HG03280 (cell line): Measurements from ENCODE around the gene SCUBE1.

ENCODE experiments used
- ATAC-seq: cut with Tn5 transposase; IDR thresholded peaks from one replicate; pipeline ENCODE4 v1.9.1; 2021; ENCODE audit warnings: mild to moderate bottlenecking, moderate library complexity; ENCODE audit not compliant: unreplicated experiment

SCUBE1 gene

DNA sequence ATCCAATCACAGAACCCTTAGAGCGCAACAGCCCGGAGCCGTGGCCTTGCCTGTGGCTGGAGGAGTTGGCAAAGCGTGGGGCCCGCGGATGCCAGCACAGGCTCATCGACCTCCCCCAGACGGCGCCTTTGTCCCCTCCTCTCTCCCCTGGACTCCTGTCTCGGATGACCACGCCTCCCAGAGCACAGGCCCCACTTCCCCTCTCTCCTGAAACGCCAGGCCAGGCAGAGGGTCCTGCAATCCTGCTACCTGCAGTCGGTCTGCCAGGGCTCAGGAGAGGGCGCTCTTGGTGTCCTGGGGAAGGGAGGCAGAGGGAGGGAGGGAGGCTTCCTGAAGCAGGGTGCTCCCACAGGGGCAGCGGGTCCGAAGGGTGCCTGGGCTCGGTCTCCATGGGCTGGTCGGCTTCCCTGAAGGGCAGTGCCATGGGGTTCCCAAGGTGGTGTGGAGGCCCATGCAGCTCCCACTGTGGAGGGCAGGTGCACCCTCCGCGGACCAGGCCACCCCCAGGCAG, 139.6 kb downstream of the SCUBE1 start:
- ATAC-seq = no peak

DNA sequence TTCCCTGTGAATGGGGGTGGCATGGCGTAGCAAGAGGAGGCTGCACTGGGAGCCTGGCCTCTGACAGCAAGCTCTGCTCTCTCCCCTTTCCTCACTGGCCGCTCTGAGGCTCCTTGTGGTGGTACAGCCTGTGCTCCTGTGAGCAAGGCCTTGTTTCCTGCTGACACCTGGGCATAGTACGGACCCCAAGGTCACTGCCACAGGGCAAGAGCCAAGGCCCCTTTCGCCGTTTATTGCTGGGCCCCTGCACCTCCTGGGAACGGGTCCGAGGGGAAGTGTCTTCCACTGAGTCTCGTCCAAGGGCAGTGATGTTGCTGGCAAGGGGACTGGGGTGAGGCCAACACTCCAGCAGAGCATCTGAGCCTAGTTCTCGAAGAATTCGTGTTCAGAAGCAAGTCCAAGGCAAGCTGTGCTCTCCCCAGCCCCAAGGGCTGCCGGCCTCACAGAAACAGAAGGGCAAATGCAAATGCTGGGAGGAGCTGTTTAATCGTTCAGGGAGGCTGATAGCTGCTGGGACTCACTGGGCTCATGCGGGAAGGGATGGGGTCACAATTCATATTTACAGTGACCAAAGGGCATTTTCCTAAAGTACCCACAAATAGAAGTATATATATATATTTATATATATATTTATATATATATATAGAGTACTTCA, 140.3 kb downstream of the SCUBE1 start:
- ATAC-seq = no peak

DNA sequence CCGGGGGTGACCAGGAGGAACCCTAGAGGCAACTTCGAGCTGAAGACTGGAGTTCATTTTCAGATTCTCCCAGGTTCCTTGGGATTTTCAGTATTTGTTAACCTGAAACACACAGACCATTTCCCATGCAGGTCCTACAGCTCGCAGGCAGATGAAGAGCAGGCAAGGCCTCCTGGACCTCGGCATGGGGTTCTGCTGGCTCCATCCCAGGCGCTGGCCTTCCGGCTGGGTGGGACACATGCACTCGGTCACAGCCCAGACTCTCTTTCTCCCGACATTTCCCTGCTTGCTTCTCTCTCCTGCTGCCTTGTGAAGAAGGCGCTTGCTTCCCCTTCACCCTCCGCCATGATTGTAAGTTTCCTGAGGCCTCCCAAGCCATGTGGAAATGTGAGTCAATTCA, 140.8 kb downstream of the SCUBE1 start:
- ATAC-seq = no peak

DNA sequence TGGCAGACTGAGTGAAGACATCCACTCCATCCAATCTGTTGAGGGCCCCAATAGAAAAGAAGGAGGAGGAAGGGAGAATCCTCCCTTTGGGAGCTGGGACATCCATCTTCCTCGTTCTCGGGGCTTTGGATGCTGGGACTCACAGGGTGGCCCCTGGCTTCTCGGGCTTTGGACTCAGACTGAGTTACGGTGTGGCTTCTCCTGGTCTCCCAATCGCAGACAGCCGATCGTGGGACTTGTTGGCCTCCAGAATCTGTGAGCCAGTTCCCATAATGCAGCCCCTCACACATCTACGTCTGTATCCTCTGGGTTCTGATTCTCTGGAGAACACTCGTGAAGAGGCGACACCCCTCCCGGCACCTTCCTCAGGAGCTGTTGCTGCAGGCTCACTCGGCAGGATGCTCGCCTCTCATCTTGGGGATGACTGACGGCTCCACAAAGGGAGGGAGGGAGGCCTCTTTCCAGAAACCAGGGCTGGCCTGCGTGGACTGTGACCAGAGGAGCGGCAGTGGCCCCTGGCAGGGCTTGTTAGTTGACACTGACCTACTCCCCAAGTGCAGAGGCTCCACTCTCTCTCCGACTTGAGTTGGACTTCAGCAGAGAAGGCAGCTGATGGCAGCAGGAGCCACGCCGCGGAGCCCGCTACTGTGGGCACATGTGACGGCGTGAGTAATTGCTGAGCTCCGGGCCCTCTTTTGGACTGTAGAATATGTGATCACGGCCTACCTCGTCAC, 141.5 kb downstream of the SCUBE1 start:
- no peak for ATAC-seq

DNA sequence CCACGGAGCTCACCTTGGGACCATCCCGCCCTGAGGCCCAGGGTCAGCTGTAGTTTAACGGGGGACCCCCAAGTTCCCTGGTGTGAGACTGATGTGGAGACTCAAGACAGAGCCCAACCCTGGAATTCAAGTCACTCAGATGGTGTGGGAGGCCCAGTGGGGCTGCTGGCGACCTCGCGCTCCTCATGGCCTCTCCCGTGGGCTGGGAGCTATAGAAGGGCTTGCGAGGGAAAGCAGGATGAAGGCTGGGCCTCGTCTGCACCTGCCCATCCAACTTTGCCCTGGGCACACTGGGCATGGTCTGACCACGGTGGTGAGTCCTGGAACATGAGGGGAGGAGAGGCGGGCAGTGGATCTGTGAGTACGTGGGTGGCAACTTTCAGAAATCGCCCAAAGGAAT, 142.6 kb downstream of the SCUBE1 start:
- no peak for ATAC-seq

DNA sequence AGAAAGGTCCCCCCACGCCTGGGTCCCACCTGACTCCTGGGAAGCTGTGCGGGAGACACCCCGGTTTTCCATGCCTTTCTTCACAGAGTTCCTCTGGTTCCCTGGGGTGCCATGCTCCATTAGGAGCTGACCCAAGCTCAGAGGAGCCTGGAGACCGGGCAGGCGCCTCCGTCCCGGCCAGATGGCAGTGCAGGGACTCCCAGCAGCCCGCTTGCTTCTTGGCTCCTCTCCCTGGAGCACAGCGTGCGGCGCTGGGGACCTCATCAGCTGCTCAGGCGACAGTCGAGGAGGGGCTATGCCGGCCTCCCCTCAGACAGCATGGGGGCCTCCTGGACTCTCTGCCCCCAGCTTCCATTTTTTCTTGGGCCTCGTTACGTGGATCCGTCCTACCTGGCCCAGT, 143.1 kb downstream of the SCUBE1 start:
- ATAC-seq = no peak

DNA sequence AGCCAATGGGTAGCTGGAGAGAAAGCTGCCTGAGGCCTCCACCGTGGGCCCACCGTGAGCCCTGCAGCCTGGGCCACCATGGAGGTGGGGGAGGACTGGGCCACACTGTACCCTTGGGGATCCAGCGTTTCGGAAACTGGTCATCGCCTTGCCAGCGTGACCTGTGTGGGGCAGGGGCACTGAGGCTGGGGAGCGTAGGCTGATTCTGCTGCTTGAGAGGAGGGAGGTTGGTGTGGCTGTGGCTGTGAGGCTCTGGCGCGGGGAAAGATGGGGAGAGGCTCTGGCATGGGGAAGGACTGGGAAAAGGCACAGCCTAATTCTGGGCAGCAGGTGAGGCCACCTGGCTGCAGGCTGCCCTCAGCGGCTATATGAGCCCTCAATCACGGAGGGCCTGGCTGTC, 143.6 kb downstream of the SCUBE1 start:
- no peak for ATAC-seq

DNA sequence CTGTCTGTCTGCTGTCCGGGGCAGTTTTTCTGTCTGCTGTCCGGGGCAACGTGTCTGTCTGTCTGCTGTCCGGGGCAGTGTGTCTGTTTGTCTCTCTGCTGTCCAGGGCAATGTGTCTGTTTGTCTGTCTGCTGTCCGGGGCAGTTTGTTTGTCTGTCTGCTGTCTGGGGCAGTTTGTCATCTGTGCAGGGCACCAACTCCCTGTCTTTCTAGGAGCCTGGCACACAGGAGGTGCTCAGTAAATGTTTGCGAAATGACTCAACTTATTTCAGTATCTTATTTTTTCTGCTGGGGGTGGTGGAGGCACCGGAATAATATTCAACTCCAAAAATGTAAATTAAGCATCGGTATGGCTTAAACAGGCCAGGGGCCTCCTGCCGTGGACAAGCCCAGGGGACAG, 144.2 kb downstream of the SCUBE1 start:
- no peak for ATAC-seq

DNA sequence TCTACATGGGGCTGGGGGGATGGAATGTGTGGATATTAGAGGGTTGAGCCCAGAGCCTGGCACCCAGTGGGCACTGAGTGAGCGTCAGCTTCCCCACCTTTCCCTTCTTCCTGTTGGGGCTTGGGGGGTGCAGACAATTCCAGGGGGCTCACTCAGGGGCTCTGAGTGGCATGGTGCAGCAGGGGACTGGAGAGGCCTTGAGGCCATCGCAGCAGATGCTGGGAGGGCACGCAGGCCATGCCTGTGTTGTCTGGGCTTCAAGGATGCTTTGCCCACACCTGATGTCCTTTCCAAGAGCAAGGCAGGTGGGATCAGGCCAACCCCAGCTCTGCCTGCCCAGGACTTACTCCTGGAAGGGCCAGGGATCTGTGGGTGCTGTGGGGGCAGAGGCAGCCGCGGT, 145.0 kb downstream of the SCUBE1 start:
- no peak for ATAC-seq

DNA sequence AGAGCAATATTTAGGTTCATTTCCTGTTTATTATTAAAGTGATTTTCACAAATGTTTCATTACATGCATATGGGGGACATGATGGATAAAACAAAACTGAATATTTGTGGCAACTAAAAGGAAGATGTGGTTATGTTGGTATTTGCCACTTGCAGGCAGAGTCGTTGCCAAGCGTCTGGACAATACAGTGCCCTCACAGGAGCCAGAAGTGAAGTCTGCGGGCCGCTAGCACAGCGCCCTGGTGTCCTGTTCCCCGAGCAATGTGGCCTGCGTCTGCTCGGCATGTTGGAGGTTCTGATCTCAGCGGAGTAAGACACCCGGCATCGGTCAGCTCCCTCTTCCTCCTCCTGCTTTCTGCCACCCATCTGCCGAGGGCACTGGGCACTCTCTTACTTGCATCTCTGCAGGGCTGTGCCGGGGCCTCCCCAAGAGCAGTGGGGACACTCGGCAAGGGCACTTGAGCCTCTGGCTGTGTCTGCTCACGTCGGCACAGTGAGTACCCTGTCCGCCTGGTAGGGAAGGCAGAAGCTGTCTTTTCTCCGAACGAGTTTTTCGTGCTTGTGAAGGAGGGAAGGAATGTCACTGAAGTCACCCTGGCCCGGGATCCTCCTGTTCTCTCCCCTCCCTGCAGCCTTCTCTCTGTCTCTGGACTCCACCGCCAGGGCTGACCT, 145.8 kb downstream of the SCUBE1 start:
- ATAC-seq = no peak

DNA sequence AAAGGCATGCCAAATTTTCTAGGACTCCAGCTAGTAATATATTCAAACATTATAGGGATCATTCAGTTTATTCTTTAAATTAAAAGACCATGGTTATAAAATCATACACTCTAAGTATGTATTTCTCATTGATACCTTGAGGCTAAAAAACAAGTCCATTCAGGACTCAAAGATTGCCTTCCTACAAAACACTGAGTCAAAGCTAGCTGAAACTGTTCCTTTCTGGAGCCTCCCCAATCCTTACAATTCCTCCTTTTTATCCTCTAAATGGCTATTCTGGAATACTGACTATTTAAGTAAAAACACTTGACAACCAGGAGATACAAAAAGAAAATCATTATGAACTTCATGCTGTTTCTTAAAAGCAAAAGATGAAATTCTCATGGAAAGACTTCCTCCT, 151.3 kb downstream of the SCUBE1 start:
- no peak for ATAC-seq

DNA sequence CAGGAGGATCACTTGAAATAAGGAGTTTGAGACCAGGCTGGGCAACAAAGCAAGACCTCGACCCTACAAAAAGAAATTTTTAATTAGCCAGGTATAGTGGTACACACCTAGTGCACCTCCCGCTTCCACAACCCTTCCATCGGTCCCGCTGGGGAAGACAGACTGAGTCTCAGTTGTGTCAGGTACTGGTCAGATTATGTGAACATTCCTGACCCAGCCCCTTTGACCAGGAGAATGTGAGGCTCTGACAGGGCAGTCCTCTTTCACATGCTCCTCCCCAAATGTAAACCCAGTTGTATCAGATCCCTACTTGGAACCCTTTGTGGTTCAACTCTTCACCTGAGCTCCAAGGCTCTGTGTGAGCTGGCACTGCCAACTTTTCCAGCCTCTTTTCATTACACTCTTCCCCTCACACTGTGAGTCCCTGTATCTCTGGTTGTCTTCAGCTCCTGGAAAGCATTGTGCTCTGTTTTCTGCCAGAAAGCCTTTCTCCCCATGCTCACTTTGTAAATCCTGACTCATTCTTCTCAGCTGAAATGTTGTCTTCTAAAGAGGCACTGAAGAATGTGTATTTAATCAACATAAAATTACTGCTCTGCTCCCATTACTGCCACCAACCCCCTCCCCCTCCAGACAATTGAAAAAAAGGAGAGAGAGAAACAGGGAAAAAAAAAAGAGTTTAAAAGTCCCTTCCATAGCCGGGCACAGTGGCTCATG, 154.2 kb downstream of the SCUBE1 start:
- no peak for ATAC-seq

DNA sequence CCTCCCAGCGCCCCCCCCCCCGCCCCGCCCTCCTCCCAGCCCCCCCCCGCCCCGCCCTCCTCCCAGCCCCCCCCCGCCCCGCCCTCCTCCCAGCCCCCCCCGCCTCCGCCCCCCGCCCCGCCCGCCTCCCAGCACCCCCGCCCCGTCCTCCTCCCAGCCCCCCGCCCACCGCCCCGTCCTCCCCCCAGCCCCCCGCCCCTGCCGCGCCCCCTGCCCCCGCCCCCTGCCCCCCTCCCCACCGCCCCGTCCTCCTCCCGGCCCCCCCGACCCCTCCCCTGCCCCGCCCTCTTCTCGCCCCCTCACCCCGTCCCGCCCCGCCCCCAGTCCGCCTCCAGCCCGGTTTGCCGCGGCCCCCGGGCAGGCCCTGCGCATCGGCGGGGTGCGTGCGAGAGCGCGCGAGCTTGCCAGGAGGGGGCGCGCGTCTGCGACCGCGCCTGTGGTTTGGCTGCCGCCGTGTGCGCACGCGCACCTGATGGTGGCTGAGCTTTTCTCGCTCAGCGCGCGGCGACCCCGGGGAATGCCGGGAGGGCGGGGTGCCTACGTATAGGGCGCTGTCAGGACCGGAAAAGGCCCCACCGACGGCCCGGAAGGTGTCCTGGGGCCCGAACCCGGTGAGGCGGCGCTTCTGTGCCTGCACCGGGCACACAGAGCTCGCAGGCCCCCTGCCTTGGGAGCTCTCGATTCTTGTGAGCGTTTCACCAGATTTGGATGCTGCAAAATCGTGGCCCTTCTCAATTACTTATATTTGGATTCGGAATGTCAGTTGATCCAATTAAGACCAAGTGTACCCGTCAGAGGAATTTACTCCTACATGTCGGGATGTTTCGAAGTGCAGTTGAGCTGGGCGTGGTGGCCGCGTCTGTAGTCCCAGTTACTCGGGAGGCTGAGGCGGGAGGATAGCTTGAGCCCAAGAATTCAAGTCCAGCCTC, 155.7 kb downstream of the SCUBE1 start:
- ATAC-seq = peak; percentile 85

DNA sequence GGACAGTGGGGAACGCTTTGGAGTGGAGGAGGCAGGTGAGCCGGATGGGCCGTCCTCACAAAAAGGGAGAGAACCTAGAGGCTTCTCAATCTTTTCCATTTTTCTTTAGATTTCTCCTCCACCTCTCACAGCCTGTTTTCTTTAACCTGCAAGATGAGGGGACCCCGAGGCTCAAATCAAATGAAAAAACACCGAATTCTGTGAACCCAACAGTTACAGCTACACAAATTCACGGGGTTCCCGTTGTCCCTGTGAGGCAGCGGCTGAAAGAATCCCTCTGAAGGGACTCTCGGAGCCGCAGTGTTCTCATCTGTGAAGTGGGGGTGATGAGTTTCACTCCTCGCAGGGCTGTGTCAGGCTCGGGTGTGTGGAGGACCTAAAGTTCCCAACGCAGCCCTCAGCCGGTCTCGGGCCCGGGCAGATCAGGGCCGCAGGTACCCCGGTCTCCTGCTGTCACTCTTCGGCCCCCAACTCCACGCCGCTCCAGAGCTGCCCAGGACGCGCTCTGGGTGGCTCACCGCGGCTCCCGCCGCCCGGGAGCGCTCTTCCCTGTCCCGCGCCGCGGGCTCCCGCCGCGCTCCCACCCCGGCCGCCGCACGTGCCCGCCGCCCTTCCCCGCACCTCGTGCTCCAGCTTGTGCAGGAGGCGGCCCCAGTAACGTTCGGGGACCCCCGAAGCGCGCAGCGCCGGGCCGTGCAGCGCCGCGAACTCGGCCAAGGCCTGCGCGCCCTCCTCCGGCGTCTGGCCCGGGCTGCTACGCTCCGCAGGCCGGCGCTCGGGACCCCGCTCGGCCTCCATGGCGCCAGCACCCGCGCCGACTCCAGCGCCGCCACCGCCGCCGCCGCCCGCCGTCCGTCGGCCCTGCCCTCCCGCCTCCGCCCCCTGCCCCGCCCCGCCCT, 156.7 kb downstream of the SCUBE1 start, which contains the start of gene TTLL12:
TTLL12 (minus strand) TSS at position 863 of the 899 bp plus-strand sequence; CDS start at position 798, 65 bp downstream.
- ATAC-seq = peak; percentile 46

DNA sequence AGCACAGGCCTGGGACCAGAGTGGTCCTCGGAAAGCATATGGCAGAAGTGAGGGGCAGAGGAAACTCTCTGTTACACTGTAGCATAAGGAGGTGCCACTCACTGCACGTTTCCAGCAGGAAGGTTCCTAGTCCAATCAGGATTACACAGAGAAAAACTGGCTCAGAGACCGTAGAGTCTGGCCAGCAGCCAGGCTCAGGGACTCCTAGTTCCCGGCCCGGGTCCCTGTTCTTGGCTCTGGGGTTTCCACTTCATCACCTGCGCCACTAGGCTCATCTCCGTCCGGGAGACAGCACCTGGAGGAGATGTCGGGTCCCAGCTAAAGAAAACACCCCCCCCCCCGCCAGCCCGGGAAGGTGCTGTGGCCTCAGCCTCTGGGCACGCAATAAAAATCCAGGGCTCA, 157.3 kb downstream of the SCUBE1 start:
- ATAC-seq = no peak

DNA sequence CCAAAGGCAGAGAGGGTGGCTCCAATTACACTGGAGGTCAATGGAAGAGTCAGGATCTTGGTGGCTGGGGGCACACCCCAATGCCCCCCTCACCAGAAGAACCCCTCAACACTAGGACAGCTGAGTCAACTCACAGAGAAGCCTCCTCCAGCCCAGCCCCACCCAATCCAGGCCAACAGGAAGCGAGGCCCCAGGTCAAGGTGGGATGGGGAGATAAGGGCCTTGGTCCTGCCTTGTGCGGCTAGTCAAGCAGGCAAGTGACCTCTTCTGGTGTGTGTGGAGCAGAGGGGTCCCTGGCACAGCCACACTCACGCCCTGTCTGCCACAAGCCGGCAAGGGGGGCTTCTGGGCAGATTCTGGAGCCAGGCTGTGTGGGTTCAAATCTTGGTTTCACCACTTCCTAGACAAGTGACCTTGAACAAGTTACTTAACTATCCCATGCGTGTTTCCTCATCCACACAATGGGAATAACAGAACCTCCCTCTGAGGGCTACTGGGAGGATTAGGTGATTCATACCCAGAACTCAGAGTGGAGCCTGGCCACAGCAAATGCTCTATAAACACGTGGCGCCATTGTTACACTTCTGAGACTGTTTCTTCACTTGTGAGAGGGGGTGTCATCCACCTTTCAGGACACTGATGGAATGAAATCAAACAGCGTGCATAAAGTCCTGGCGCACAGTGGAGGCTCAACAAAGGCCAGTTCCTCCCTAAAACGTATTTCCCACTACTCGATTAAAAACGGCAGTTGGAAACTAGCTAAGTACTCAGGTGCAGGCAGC, 159.5 kb downstream of the SCUBE1 start:
- ATAC-seq = no peak

DNA sequence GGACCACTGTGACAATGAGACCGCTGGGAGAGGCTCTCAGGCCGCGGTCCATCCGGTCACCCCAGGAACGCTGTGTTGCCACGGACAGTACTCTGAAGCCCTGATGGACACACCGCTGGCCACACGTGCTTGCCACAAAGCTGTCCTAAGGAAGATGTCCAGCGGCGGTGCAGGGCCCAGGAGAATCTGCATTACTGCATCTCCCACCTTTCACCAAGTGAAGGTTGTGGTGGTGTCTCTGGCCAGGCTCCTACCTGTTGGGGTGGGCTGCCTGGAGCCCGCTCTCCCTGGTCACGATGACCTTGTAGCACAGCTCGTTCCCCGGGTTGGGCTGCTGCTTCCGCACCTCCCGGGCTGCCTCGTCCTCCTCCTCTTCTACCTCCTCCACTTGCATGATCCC, 160.4 kb downstream of the SCUBE1 start:
- no peak for ATAC-seq

DNA sequence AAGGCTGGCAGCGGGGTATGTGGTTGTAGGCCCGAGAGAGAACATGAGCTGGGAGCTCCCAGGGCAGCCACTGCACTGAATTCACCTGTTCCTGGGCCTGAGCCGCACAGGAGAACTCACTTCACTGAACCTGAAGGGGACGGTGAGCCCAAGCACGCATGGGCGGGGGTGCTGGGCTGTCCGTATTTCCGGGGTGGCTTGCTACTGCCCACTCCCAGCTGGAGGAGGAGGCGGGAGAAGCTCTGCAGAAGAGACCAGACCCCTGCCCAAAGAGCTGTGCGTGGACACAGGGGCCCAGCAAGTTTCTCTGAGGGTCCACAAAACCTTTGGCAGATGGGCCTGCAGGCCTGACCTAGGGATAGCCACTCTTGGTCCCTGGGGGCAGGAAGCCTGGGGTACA, 161.1 kb downstream of the SCUBE1 start:
- no peak for ATAC-seq
